Activated naive CD4-positive, alpha-beta T cell treated with anti-CD3 and anti-CD28 coated beads, Interleukin-2, amount 50 U/mL, for 24 hours (primary cell): ENCODE measurements around the gene CUX1.
A peak's percentile ranks its signal among the peaks of the same experiment; 100 is the strongest.
"Not testable (repeated sequence)": the region's sequence is repeated elsewhere in the genome, so short reads cannot be mapped to it uniquely, and the experiment has no call there.

Experiments
- H3K27ac Mint-ChIP-seq: one replicate; pipeline ENCODE4 v1.8.0; 2021; ENCODE audit warnings: mild to moderate bottlenecking, mixed read lengths
- H3K27me3 Mint-ChIP-seq: one replicate; pipeline ENCODE4 v1.8.0; 2021; ENCODE audit warnings: mixed read lengths
- H3K36me3 Mint-ChIP-seq: one replicate; pipeline ENCODE4 v1.8.0; 2021; ENCODE audit warnings: mixed read lengths
- H3K4me1 Mint-ChIP-seq: one replicate; pipeline ENCODE4 v1.8.0; 2021; ENCODE audit warnings: mixed read lengths
- H3K4me3 Mint-ChIP-seq: one replicate; pipeline ENCODE4 v1.8.0; 2021; ENCODE audit warnings: mild to moderate bottlenecking, mixed read lengths
- H3K9me3 Mint-ChIP-seq: one replicate; pipeline ENCODE4 v1.8.0; 2021; ENCODE audit warnings: mixed read lengths

CUX1 gene

DNA sequence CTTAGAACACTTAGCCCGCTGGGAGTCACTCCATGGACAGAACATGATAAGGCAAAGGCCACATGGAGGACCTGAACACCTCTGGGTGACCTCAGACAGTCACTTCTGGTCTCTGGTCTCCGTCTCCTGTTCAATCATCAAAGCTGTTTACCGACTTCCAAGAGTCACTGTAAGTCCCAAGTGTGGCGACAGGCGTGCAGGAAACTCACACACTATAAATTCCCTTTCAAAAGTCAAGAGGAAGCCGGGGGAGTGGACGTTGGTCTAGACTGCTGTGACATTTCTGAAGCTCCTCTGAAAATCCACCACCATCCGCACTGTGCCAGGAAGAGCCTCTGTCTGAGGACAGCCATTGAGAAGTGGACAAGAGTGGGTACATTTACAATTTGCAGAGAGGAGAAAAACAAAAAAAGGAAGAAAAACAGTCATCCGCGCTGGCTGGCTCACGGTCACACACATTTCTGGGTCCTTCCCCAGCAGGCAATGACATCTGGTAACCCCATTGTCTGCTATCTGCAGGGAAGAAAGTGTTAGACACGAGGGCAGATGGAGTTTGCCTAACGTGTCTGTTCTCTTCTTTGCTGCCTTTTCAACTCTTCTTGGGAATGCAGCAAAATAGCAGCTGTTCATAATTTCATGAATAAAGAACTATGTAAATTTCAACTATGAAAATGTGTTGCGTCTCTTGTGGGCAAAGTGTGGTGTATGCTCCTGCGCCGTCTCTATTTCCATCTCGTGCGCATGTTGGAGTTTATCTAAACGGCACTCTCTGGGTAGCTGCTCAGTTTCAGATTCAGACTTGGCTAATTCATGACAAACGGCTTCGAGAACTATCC, 32.9 kb upstream of the CUX1 start:
- no peaks in the 10 kb centered on the region for H3K27me3 Mint-ChIP-seq
- no peak overlapping the region for H3K27ac Mint-ChIP-seq
- H3K4me3 Mint-ChIP-seq = no peak overlapping the region
- H3K4me1 Mint-ChIP-seq = peaks cover 9% of the 10 kb centered on the region
- H3K9me3 Mint-ChIP-seq = no peaks in the 10 kb centered on the region
- H3K36me3 Mint-ChIP-seq = no peaks in the 10 kb centered on the region

DNA sequence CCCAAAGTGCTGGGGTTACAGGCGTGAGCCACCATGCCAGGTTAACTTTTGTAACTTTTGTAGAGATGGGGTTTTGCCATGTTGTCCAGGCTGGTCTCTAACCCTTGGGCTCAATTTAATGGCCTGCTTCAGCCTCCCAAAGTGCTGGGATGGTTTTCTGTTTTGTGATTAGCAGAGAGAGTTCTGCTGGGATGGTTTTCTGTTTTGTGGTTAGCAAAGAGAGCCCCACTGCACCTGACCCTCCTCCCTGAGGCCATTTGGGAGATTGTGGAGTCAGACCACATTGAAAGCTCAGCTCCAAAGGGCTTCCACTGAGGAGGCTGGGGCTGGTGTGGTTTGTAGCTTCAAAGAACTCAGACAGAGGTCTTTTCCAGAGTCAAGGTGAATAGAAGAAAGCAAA, 29.6 kb upstream of the CUX1 start:
- no peak overlapping the region for H3K4me3 Mint-ChIP-seq

DNA sequence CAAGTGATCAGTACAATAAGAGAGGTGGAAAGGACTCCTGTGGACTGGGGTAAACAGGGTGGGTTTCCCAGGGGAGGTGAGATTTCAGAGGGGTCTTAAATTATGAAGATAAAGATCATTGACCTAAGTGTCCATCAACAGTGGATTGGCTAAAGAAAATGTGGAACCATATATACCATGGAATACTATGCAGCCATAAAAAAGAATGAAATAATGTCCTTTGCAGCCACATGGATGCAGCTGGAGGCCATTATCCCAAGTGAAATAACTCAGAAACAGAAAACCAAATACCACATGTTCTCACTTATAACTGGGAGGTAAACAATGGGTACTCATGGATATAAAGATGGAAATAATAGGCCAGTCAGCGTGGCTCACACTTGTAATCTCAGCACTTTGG, 28.9 kb upstream of the CUX1 start:
- Mint-ChIP-seq H3K4me1 (peaks cover 9% of the 10 kb centered on the region), H3K9me3 (no peaks in the 10 kb centered on the region), H3K36me3 (no peaks in the 10 kb centered on the region), H3K27me3 (no peaks in the 10 kb centered on the region), H3K27ac (no peak overlapping the region), H3K4me3 (no peak overlapping the region)

More for the DNA sequence above, 29.6 kb upstream of the CUX1 start:
- Mint-ChIP-seq H3K27me3 (no peaks in the 10 kb centered on the region), H3K9me3 (no peaks in the 10 kb centered on the region), H3K27ac (no peak overlapping the region), H3K36me3 (no peaks in the 10 kb centered on the region), H3K4me1 (peaks cover 9% of the 10 kb centered on the region)

DNA sequence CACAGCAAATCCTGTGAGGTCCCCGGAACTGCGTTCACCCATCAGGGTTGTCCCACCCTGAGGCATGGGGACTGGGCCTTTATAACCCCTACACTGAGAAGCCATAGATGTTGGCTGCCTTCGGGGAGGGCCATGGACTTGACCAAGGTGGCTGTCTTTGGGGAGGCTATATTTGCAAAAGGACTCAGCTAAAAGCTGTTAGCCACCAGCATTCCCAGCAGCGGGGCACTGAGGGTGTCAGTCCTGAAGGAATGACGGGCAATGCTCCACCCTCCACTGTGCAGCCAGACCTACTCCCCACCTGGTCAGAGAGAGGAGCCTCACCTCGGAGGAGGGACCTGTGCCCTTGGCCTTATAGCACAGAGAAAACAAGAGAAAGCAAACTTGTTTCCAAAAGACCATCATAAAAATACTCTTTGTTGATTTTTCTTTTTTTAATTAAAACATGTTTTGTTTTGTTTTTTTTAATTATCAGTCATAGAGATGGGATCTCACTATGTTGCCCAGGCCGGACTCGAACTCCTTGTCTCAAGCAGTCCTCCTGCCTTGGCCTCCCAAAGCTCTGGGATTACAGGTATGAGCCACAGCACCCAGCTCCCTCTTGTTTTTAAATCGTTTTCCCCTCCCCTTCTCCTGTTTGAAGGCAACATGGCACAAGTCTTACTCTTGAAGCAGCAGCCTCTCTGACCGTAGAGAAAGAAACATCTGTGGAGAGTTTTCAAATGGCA, 26.7 kb upstream of the CUX1 start:
- no peaks in the 10 kb centered on the region for H3K4me1 Mint-ChIP-seq
- no peaks in the 10 kb centered on the region for H3K36me3 Mint-ChIP-seq
- no peak overlapping the region for H3K27ac Mint-ChIP-seq
- no peaks in the 10 kb centered on the region for H3K27me3 Mint-ChIP-seq
- no peak overlapping the region for H3K4me3 Mint-ChIP-seq
- no peaks in the 10 kb centered on the region for H3K9me3 Mint-ChIP-seq

DNA sequence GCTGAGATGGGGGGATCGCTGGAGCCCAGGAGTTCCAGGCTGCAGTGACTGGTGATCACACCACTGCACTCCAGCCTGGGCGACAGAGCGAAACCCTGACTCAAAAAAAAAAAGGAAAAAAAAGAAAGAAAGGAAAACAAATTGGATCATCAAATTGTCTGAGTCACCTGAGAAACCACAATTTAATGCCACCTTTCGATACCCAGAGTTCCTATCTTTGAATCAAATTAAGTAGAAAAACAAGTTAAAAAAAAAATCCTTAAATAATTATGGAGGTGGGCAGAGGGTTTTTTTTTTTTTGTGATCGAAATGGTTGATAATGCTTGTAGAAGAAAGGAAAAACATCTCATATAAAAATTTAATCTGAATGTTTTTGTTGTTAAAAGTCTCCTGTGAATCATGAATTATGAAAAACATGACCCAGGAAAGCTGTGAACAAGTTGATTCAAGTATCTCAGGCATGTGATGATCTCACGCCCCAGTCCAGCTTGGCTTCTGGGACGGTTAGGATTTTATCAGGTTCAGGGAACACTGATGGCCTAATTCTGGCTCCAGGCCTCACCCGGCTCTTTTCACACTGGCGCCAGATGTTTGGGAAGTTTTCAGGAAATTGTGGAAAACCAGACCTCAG, 25.3 kb upstream of the CUX1 start:
- no peaks in the 10 kb centered on the region for H3K36me3 Mint-ChIP-seq
- no peaks in the 10 kb centered on the region for H3K27me3 Mint-ChIP-seq
- no peaks in the 10 kb centered on the region for H3K9me3 Mint-ChIP-seq
- H3K4me1 Mint-ChIP-seq = no peaks in the 10 kb centered on the region
- no peak overlapping the region for H3K27ac Mint-ChIP-seq
- no peak overlapping the region for H3K4me3 Mint-ChIP-seq

DNA sequence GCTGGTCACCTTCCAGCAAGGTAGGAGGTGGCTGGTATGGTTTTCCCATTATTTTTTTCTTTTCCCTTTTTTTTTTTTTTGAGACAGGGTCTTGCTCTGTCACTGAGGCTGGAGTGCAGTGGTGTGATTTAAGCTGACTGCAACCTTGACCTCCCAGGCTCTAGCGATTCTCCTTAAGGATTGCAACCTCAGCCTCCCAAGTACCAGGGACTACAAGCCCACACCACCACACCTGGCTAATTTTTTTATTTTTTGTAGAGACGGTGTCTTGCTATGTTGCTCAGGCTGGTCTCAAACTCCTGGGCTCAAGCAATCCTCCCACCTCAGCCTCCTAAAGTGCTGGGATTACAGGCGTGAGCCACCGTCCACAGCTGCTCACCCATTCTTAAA, 24.7 kb upstream of the CUX1 start:
- H3K4me3 Mint-ChIP-seq, H3K9me3 Mint-ChIP-seq, H3K36me3 Mint-ChIP-seq: not testable (repeated sequence)

DNA sequence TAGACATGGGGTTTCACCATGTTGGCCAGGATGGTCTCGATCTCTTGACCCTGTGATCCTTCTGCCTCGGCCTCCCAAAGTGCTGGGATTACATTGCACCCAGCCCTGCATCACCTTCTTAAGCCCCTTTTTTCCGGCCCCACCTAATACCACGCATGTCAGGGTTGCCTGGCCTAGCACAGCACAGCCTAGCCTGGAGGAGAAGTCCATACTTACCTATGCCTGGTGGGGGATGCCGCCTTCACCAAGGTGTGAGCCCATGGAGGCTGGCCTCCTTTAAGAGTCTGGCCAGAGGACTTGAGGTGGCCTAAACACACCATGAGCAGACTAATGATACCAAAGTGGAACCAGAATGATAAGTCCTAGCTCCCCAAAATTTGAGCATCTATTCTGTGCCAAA, 22.0 kb upstream of the CUX1 start:
- H3K36me3 Mint-ChIP-seq = no peaks in the 10 kb centered on the region
- H3K4me3 Mint-ChIP-seq = no peak overlapping the region
- no peaks in the 10 kb centered on the region for H3K27me3 Mint-ChIP-seq
- no peaks in the 10 kb centered on the region for H3K4me1 Mint-ChIP-seq
- no peaks in the 10 kb centered on the region for H3K9me3 Mint-ChIP-seq
- H3K27ac Mint-ChIP-seq = peak overlapping the region; percentile 72

More for the DNA sequence above, 24.7 kb upstream of the CUX1 start:
- H3K4me1 Mint-ChIP-seq, H3K27me3 Mint-ChIP-seq, H3K27ac Mint-ChIP-seq: not testable (repeated sequence)

DNA sequence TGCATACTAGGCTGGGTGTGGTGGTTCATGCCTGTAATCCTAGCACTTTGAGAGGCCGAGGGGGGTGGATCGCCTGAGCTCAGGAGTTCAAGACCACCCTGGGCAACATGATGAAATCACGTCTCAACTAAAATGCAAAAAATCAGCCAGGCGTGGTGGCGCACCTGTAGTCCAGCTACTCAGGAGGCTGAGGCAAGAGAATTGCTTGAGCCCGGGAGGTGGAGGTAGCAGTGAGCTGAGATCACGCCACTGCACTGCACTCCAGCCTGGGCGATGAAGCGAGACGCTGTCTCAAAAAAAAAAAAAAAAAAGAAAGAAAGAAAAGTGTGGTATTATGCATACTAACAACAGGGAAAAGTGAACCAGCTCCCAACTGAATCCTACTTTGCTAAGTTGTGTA, 19.3 kb upstream of the CUX1 start:
- H3K9me3 Mint-ChIP-seq, H3K4me1 Mint-ChIP-seq, H3K36me3 Mint-ChIP-seq, H3K4me3 Mint-ChIP-seq, H3K27me3 Mint-ChIP-seq, H3K27ac Mint-ChIP-seq: not testable (repeated sequence)

DNA sequence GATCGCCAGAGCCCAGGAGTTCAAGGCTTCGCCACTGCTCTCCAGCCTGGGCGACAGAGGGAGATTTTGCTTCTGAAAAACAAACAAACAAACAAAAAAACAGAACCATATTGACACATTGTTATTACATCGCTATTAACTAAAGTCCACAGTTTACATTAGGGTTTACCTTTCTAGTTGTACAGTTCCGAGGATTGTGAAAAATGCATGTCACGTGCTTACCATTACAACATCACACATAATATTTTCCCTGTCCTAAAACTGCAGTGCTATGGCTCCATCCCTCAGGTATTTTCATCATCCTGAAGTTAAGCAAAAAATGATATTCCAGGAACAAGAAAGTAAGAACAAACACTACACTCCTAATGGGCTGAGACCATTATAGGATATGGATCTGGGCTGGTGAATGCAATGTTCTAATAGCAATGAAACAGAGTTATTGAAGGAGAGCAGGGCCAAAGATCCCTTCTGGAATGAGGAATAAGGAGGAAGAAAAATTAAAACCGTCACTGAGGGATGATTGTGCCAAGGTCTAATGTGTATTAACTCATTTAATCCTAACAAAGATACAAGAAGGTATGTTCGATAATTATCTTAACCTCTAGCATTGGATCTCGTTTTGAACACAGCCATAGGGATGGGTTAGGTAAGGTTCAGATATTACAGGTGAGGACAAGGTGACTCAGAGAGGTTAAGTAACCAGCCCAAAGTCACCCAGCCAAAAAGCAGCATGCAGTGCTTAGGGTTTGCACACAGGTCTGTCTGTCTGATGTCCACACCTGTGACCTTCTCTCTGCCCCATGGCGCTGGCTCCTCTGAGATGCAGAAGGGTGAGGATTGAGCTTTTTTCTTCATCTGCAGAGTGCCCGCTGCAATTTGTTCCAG, 14.0 kb upstream of the CUX1 start:
- no peaks in the 10 kb centered on the region for H3K36me3 Mint-ChIP-seq
- H3K27me3 Mint-ChIP-seq = no peaks in the 10 kb centered on the region
- H3K27ac Mint-ChIP-seq = no peak overlapping the region
- H3K4me1 Mint-ChIP-seq = peaks cover 24% of the 10 kb centered on the region
- H3K4me3 Mint-ChIP-seq = peak overlapping the region; percentile 79
- H3K9me3 Mint-ChIP-seq = no peaks in the 10 kb centered on the region

DNA sequence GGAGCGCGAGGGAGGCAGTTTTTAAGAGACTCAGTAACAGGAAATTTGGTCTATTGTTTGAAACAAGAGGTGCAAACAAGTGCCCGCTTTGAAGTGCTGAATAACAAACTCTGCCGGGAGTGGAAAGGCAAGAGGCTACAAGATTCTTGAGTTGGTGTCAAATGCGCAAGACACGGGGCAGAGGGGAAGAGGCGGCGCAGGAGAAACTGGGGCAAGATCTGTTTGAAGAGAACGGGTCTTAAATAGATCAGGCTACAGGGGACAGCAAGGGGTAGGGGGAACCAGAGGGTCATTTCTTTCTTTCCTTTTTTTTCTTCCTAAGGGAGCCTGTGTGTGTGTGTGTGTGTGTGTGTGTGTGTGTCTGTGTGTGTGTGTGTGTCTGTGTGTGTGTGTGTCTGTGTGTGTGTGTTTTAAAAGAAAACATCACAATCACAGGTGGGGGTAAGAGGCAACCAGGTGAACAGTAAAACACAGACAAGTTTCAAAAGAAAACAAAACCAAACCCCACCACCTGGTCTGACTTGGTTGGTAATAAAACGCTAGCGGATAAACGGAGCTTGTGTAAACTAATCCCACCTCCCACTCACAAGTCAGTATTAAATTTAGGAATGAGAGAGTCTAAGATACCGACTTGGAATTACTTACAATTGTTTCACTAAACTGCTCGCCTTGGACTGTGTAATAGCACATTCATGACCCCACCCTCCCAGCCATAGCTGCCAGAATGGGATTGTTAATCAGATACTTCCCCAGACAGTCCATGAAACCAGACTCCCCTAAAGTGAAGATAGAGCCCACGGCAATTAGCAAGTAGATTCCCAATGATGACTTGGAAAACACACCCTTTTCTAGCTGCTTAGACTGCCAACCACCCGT, 13.1 kb upstream of the CUX1 start:
- Mint-ChIP-seq H3K27me3 (no peaks in the 10 kb centered on the region), H3K4me3 (peak overlapping the region; percentile 79), H3K9me3 (no peaks in the 10 kb centered on the region), H3K4me1 (peaks cover 24% of the 10 kb centered on the region), H3K27ac (no peak overlapping the region), H3K36me3 (no peaks in the 10 kb centered on the region)

DNA sequence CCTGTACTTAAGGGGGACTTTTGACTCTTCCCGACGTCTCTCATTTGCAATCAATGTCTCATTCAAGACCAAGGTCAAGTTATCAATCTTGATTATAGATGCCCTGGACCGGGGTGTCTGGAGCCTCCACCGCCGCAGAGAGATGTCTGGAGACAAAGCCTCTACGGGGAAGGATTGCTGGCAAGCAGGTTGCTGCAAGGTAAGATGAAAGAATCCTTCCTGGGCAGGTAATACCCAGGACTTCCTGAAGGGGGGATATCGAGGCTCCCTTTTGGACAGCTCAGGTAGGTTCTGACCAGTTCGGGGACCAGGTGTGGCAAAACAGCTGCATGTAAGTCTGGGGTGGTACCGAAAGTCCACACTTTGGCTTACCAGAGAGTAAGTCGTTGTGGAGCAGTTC, 12.5 kb upstream of the CUX1 start:
- H3K4me3 Mint-ChIP-seq = peak overlapping the region; percentile 79
- H3K36me3 Mint-ChIP-seq = no peaks in the 10 kb centered on the region
- H3K27ac Mint-ChIP-seq = no peak overlapping the region
- no peaks in the 10 kb centered on the region for H3K9me3 Mint-ChIP-seq
- peaks cover 24% of the 10 kb centered on the region for H3K4me1 Mint-ChIP-seq
- no peaks in the 10 kb centered on the region for H3K27me3 Mint-ChIP-seq

DNA sequence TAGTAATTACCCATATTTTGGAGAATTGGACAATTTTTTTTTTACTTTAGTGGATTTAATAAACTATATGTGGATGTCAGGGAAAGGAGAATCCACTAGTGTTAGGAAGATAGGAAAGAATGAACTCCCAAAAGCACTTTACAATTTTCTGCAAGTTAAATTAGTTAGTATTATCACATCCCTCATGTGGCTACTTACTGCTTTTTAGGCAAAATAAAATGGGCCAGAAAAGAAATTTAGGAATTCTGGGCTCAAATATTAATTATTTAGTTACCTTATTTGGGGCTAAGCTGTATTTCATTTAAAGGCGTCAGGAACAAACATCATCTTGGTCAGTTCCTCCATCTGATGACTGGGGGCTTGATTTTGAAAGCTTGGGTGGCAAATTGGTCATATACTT, 4.8 kb upstream of the CUX1 start:
- no peak overlapping the region for H3K27ac Mint-ChIP-seq
- peak overlapping the region; percentile 15 for H3K4me3 Mint-ChIP-seq
- H3K36me3 Mint-ChIP-seq = no peaks in the 10 kb centered on the region
- no peaks in the 10 kb centered on the region for H3K9me3 Mint-ChIP-seq
- H3K4me1 Mint-ChIP-seq = peaks cover 11% of the 10 kb centered on the region
- no peaks in the 10 kb centered on the region for H3K27me3 Mint-ChIP-seq

DNA sequence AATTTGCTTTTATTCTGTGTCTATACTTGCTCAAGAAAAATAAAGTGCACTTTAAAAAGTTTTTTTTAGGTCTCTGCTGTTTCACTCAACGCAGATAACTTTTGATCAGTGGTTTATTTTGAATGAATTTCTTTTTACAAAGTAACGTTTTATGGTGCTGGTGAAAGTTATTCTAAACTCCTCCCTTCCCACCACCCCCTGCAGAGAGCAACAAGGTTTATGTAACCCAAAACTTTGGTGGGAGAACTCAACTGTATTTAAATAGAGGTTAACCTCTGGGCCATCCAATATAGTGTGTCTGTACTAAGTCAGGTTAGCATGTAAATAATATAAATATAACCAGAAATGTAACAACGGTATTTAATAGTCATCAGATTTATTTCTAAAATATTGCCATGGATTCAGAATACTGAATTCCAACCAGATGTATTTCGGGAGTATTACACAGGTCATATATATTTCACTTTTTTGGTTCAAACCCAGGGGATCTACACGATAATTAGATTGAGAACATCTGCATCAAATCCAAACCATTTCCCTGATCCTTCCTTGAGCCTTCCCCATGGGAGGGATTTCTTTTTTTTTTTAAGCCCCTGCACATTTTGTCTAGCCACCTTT, 3.9 kb upstream of the CUX1 start:
- no peaks in the 10 kb centered on the region for H3K36me3 Mint-ChIP-seq
- peak overlapping the region; percentile 76 for H3K4me3 Mint-ChIP-seq
- no peaks in the 10 kb centered on the region for H3K27me3 Mint-ChIP-seq
- H3K27ac Mint-ChIP-seq = peak overlapping the region; percentile 51
- no peaks in the 10 kb centered on the region for H3K9me3 Mint-ChIP-seq
- peaks cover 19% of the 10 kb centered on the region for H3K4me1 Mint-ChIP-seq
